ELF-1 (cell line): Measurements from ENCODE around the gene SPRR3.
"Not testable (repeated sequence)": the region's sequence is repeated elsewhere in the genome, so short reads cannot be mapped to it uniquely, and the experiment has no call there.

Experiments
- DNase-seq: peaks from one replicate; pipeline ENCODE4 v3.0.0-alpha.2; 2016; ENCODE audit warnings: low read depth, low spot score

Gene SPRR3

GRCh38 chr1:152983234-152983633 is 18.3 kb upstream of the SPRR3 start:
- no peak for DNase-seq

GRCh38 chr1:152983743-152984142 is 17.8 kb upstream of the SPRR3 start, which contains the start of gene SPRR1A:
Gene SPRR1A, plus strand, starts transcription at chr1:152984081. Its CDS starts 1,150 bp downstream, at chr1:152985231.
- no peak for DNase-seq

- no peak for DNase-seq
Observed at GRCh38 chr1:152986578-152986977, 15.0 kb upstream of the SPRR3 start.

- DNase-seq = no peak
Observed at GRCh38 chr1:152993186-152993585, 8.4 kb upstream of the SPRR3 start.

GRCh38 chr1:152995842-152996241 is 5.7 kb upstream of the SPRR3 start:
- no peak for DNase-seq

- DNase-seq = no peak
Observed at GRCh38 chr1:152996633-152997400, 4.7 kb upstream of the SPRR3 start.

- no peak for DNase-seq
Observed at GRCh38 chr1:152997901-152998300, 3.6 kb upstream of the SPRR3 start.

- no peak for DNase-seq
Observed at GRCh38 chr1:152998476-152998875, 3.1 kb upstream of the SPRR3 start.

- DNase-seq = no peak
Observed at GRCh38 chr1:152999818-153000217, 1.7 kb upstream of the SPRR3 start.

- no peak for DNase-seq
Observed at GRCh38 chr1:153000294-153000693, 1.3 kb upstream of the SPRR3 start.

- DNase-seq = not testable (repeated sequence)
Observed at GRCh38 chr1:153011235-153011758, 9.7 kb downstream of the SPRR3 start.

GRCh38 chr1:153021829-153022228 is 20.3 kb downstream of the SPRR3 start:
- DNase-seq = not testable (repeated sequence)

GRCh38 chr1:153022340-153022739 is 20.8 kb downstream of the SPRR3 start:
- not testable (repeated sequence) for DNase-seq

- DNase-seq = no peak
Observed at GRCh38 chr1:153023109-153023508, 21.6 kb downstream of the SPRR3 start.

GRCh38 chr1:153024413-153024812 is 22.9 kb downstream of the SPRR3 start:
- no peak for DNase-seq

GRCh38 chr1:153025797-153026196 is 24.2 kb downstream of the SPRR3 start:
- DNase-seq = no peak

GRCh38 chr1:153028766-153029165 is 27.2 kb downstream of the SPRR3 start:
- no peak for DNase-seq

- no peak for DNase-seq
Observed at GRCh38 chr1:153030895-153031294, 29.3 kb downstream of the SPRR3 start, which contains the start of gene SPRR1B. Gene SPRR1B, plus strand, starts transcription at chr1:153031203. Its CDS starts 1,143 bp downstream, at chr1:153032346.

- no peak for DNase-seq
Observed at GRCh38 chr1:153032073-153032472, 30.5 kb downstream of the SPRR3 start.

- DNase-seq = peak; percentile 32
Observed at GRCh38 chr1:153032677-153033308, 31.2 kb downstream of the SPRR3 start.

- no peak for DNase-seq
Observed at GRCh38 chr1:153035211-153035610, 33.7 kb downstream of the SPRR3 start.

- no peak for DNase-seq
Observed at GRCh38 chr1:153040950-153041631, 39.5 kb downstream of the SPRR3 start, which contains the start of gene SPRR2D. Gene SPRR2D, minus strand, starts transcription at chr1:153041120. Its CDS starts 774 bp downstream, at chr1:153040346.
